Osteoblast (primary cell): ENCODE data around the gene TEDC2. TPM values are rescaled to one million over a fixed set of nuclear protein-coding genes. Genes with fewer than 3 reads are reported as not detected.

ENCODE experiments used
- DNase-seq: peaks from one replicate; pipeline ENCODE4 v3.0.0; 2011; ENCODE audit warnings: low spot score, mixed read lengths; ENCODE audit not compliant: insufficient read length; ENCODE audit errors: missing footprints
- H2AFZ ChIP-seq: 2 replicates; pipeline ENCODE4 v1.6.0; 2011; ENCODE audit warnings: mild to moderate bottlenecking, low read length
- H3K27ac ChIP-seq: 2 replicates; pipeline ENCODE4 v1.5.1; 2011; ENCODE audit warnings: mild to moderate bottlenecking, low read depth, low read length, moderate library complexity
- H3K27me3 ChIP-seq: 2 replicates; pipeline ENCODE4 v1.6.0; 2012; ENCODE audit warnings: mild to moderate bottlenecking, control low read depth, inconsistent platforms, low read length, moderate library complexity; ENCODE audit not compliant: insufficient read depth
- H3K36me3 ChIP-seq: 2 replicates; pipeline ENCODE4 v1.5.1; 2011; ENCODE audit warnings: mild to moderate bottlenecking, low read length, control low read depth, moderate library complexity; ENCODE audit not compliant: insufficient read depth
- H3K4me1 ChIP-seq: 2 replicates; pipeline ENCODE4 v1.5.1; 2011; ENCODE audit warnings: mild to moderate bottlenecking, low read length, control low read depth, moderate library complexity; ENCODE audit not compliant: insufficient read depth
- H3K4me2 ChIP-seq: 2 replicates; pipeline ENCODE4 v1.6.0; 2011; ENCODE audit warnings: mild to moderate bottlenecking, low read length; ENCODE audit not compliant: insufficient read depth
- H3K4me3 ChIP-seq: fragments of 200-600 bp; sonication (generic); 3 replicates; pipeline ENCODE4 v1.5.1; 2012; ENCODE audit warnings: mild to moderate bottlenecking, low read length, inconsistent platforms; ENCODE audit not compliant: insufficient read depth
- H3K79me2 ChIP-seq: 2 replicates; pipeline ENCODE4 v1.6.0; 2012; ENCODE audit warnings: mild to moderate bottlenecking, low read length, control low read depth, inconsistent platforms; ENCODE audit not compliant: insufficient read depth
- H3K9me3 ChIP-seq: 2 replicates; pipeline ENCODE4 v1.5.1; 2011; ENCODE audit warnings: low read depth, low read length, control low read depth
- H4K20me1 ChIP-seq: 2 replicates; pipeline ENCODE4 v1.6.0; 2012; ENCODE audit warnings: mild to moderate bottlenecking, low read length, control low read depth; ENCODE audit not compliant: insufficient read depth
- CTCF ChIP-seq: IDR thresholded peaks from 2 replicates; pipeline ENCODE4 v1.5.1; 2011; ENCODE audit warnings: mild to moderate bottlenecking, low read depth, low read length, moderate library complexity; ENCODE audit errors: extremely low read depth
- total RNA-seq: library from RNA; depleted of rRNA; stranded (reverse); fragments of >200 nt; gene quantifications from 2 replicates; pipeline ENCODE4 v1.2.3, GENCODE V29; 2012

Gene TEDC2
- total RNA-seq, 1 donor, result 5.1 TPM

- no peak overlapping the region for H3K4me3 ChIP-seq
- no peak overlapping the region for H3K4me2 ChIP-seq
- no peak overlapping the region for H3K27ac ChIP-seq
- no peaks in the 10 kb centered on the region for H3K4me1 ChIP-seq
- no peaks in the 10 kb centered on the region for H3K79me2 ChIP-seq
- no peaks in the 10 kb centered on the region for H3K36me3 ChIP-seq
- no peak for TF ChIP-seq CTCF
- DNase-seq, result no peak
- no peaks in the 10 kb centered on the region for H3K9me3 ChIP-seq
- H3K27me3 ChIP-seq, result peaks cover 12% of the 10 kb centered on the region
- no peak overlapping the region for H2AFZ ChIP-seq
- H4K20me1 ChIP-seq, result no peaks in the 10 kb centered on the region
Observed at GRCh38 chr16:2422123-2422867, 37.6 kb upstream of the TEDC2 start.

GRCh38 chr16:2424061-2425007 is 35.6 kb upstream of the TEDC2 start:
- DNase-seq, result no peak

GRCh38 chr16:2425008-2425518 is 34.8 kb upstream of the TEDC2 start:
- no peaks in the 10 kb centered on the region for H3K9me3 ChIP-seq
- no peak overlapping the region for H3K4me3 ChIP-seq
- no peak overlapping the region for H2AFZ ChIP-seq
- H4K20me1 ChIP-seq, result no peaks in the 10 kb centered on the region
- peaks cover 2% of the 10 kb centered on the region for H3K4me1 ChIP-seq
- H3K79me2 ChIP-seq, result peaks cover 6% of the 10 kb centered on the region
- H3K4me2 ChIP-seq, result no peak overlapping the region
- H3K36me3 ChIP-seq, result no peaks in the 10 kb centered on the region
- H3K27me3 ChIP-seq, result peaks cover 12% of the 10 kb centered on the region
- no peak for DNase-seq
- no peak for TF ChIP-seq CTCF
- no peak overlapping the region for H3K27ac ChIP-seq

More at GRCh38 chr16:2424061-2425007, 35.6 kb upstream of the TEDC2 start:
- H3K4me2 ChIP-seq, result no peak overlapping the region
- H3K79me2 ChIP-seq, result no peaks in the 10 kb centered on the region
- peaks cover 12% of the 10 kb centered on the region for H3K27me3 ChIP-seq
- no peaks in the 10 kb centered on the region for H3K36me3 ChIP-seq
- no peak for TF ChIP-seq CTCF
- H3K4me3 ChIP-seq, result no peak overlapping the region
- H4K20me1 ChIP-seq, result no peaks in the 10 kb centered on the region
- H3K4me1 ChIP-seq, result no peaks in the 10 kb centered on the region
- no peak overlapping the region for H3K27ac ChIP-seq
- no peaks in the 10 kb centered on the region for H3K9me3 ChIP-seq
- no peak overlapping the region for H2AFZ ChIP-seq
